AG08395 (cell line): ENCODE measurements around the gene CERS6.
A peak's percentile ranks its signal among the peaks of the same experiment; 100 is the strongest.

Experiments used
- DNase-seq: peaks from one replicate; pipeline ENCODE4 v3.0.0; 2012; ENCODE audit warnings: mixed read lengths, low spot score

The CERS6 gene

GRCh38 chr2:168568476-168569267 lies 112.6 kb downstream of the CERS6 start:
- no peak for DNase-seq

- no peak for DNase-seq
Observed at GRCh38 chr2:168571061-168571460, 115.0 kb downstream of the CERS6 start.

- peak; percentile 68 for DNase-seq
Observed at GRCh38 chr2:168573128-168573903, 117.2 kb downstream of the CERS6 start.

- no peak for DNase-seq
Observed at GRCh38 chr2:168574856-168575630, 119.0 kb downstream of the CERS6 start.

- peak; percentile 21 for DNase-seq
Observed at GRCh38 chr2:168577885-168578284, 121.8 kb downstream of the CERS6 start.

- peak; percentile 14 for DNase-seq
Observed at GRCh38 chr2:168583064-168583709, 127.1 kb downstream of the CERS6 start.

- peak; percentile 25 for DNase-seq
Observed at GRCh38 chr2:168583710-168584521, 127.8 kb downstream of the CERS6 start.

- DNase-seq, result no peak
Observed at GRCh38 chr2:168584911-168585310, 128.8 kb downstream of the CERS6 start.

- no peak for DNase-seq
Observed at GRCh38 chr2:168585700-168586099, 129.6 kb downstream of the CERS6 start.

- DNase-seq, result no peak
Observed at GRCh38 chr2:168587307-168587706, 131.2 kb downstream of the CERS6 start.

- no peak for DNase-seq
Observed at GRCh38 chr2:168589236-168590211, 133.5 kb downstream of the CERS6 start.

GRCh38 chr2:168592181-168592831 lies 136.2 kb downstream of the CERS6 start:
- DNase-seq, result no peak

GRCh38 chr2:168593713-168594112 lies 137.6 kb downstream of the CERS6 start:
- DNase-seq, result no peak

- DNase-seq, result no peak
Observed at GRCh38 chr2:168594778-168595177, 138.7 kb downstream of the CERS6 start.

GRCh38 chr2:168596881-168597655 lies 141.0 kb downstream of the CERS6 start:
- DNase-seq, result no peak

GRCh38 chr2:168599738-168600137 lies 143.7 kb downstream of the CERS6 start:
- no peak for DNase-seq

GRCh38 chr2:168600949-168601348 lies 144.9 kb downstream of the CERS6 start:
- DNase-seq, result no peak

GRCh38 chr2:168601741-168602140 lies 145.7 kb downstream of the CERS6 start:
- DNase-seq, result no peak

- no peak for DNase-seq
Observed at GRCh38 chr2:168602379-168602778, 146.3 kb downstream of the CERS6 start.
